Measurements from ENCODE around the gene PRKCH.

GRCh38 chr14:61515436-61516117 lies 194.2 kb downstream of the PRKCH start:
- TF ChIP-seq CTCF (IDR thresholded peaks at IDR 0.05) (no peak), POLR2A (IDR thresholded peaks at IDR 0.05) (no peak), EP300 (IDR thresholded peaks at IDR 0.05) (no peak)
